Superior temporal gyrus (tissue), 1 donor: ENCODE data around the gene PDPK1.
A peak's percentile ranks its signal among the peaks of the same experiment; 100 is the strongest.
"Not testable (repeated sequence)": the region's sequence is repeated elsewhere in the genome, so short reads cannot be mapped to it uniquely, and the experiment has no call there.

Source experiments
- DNase-seq: peaks from one replicate; pipeline ENCODE4 v3.0.0-alpha.2; 2016; ENCODE audit errors: extremely low spot score

PDPK1 gene

DNA sequence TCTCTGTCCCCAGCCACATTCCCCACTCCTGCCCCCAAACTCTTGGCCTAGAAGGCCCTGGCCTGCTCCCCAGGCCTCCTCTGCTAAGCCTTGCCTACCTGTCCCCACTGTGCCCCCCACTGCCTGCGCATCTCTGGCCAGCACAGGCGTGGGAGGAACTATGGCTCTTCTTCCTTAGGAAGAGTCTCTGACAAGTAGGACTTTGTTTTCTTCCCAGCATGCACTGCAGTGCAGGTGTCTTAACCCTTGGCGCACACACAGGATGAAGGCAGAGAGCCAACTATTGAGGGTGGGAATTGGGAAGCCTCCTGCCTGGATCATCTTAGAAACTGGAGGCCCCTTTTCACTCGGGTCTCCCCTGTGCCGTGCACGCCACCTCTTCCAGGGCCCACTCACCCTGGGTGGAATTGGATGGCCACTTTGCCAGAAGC is 14.0 kb upstream of the PDPK1 start:
- DNase-seq: no peak

DNA sequence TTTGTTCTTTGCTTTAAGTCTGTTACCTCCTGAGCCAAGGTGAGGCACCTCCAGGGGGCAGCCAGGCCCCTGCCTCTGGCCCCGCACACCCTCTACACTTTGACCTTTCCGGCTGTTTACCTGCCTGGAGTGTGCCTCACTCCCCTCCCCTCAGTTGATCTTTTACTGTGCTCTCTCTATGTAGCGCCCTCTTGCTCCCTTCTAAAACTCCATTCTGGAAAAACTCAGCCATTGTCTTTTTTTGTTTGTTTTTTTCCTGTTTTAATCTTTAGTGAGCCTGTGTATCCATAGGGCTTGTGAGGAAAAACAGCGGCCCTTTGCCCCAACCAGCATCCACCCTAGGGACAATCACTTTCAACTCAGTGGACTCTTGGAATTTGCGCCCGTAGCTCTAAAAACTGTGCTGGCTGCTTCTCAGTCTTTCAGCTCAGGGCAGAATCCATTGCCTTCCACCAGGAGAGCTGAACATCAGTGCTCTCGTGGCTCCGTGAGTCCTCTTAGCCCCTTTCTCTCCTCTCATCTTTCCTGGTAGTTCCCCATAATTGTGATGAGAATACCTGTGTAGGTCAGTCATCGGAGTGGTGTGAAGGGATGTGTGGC is 13.4 kb upstream of the PDPK1 start:
- no peak for DNase-seq

DNA sequence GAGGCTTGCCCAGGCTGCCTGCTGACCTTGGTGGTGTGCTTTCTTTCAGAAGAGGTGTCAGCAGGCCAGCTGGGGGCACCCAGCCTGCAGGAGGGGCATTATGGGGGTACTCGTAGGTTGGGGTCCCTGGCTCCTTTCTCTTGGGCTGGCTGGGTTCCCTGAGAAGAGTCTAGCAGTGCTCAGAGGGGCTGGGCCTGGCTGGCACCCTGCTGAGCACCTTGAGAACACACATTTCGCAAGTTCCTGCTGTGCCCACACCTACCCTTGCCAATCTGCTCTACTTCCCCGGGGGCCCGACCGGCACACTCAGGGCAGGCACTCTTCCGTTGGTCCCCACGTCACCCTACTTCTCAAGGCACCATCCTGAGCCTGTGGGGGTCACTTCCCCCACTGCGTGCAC is 11.7 kb upstream of the PDPK1 start:
- no peak for DNase-seq

DNA sequence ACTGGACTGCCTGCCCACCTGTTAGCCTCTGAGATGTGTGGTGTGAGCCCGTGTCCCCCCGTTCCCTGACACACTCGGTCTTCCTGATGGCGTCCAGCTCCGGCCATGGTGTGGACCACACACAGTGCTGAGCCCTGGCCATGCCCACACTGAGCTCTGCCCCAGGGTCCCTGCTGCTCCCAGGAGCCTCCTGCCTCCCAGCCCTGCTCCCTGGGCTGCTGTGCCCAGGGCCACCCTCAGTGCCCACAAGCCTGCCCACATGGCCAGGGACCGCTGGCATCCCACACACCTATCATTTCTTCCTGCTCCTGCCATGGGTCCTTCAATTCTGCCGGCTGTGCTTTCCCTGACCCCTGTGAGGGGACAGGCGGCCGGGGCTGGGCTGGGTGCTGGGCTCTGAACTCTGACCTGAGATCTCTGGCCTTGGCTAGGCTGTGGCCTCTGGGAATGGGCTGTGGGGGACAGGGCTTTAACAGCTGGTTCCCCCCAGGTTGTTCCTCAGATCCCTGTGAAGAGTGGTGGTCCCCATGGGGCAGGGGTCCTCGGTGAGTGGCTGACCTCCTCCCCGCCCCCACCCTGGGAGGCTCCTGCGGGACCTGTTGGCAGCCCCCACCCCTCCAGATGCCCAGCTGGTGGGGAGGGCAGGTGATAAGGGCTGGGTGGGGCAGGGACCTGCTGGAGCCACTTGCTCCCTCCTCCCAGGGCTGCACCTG is 10.6 kb upstream of the PDPK1 start:
- no peak for DNase-seq

DNA sequence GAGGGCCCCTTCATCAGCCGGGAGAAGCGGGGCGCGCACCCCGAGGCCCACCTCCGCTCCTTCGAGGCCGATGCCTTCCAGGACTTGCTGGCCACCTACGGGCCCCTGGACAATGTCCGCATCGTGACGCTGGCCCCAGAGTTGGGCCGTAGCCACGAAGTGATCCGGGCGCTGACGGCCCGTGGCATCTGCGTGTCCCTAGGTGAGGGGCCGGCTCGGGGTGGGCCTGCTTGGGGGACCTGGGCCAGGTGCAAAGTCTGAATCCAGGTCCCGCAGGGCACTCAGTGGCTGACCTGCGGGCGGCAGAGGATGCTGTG is 10.1 kb upstream of the PDPK1 start:
- DNase-seq: no peak

DNA sequence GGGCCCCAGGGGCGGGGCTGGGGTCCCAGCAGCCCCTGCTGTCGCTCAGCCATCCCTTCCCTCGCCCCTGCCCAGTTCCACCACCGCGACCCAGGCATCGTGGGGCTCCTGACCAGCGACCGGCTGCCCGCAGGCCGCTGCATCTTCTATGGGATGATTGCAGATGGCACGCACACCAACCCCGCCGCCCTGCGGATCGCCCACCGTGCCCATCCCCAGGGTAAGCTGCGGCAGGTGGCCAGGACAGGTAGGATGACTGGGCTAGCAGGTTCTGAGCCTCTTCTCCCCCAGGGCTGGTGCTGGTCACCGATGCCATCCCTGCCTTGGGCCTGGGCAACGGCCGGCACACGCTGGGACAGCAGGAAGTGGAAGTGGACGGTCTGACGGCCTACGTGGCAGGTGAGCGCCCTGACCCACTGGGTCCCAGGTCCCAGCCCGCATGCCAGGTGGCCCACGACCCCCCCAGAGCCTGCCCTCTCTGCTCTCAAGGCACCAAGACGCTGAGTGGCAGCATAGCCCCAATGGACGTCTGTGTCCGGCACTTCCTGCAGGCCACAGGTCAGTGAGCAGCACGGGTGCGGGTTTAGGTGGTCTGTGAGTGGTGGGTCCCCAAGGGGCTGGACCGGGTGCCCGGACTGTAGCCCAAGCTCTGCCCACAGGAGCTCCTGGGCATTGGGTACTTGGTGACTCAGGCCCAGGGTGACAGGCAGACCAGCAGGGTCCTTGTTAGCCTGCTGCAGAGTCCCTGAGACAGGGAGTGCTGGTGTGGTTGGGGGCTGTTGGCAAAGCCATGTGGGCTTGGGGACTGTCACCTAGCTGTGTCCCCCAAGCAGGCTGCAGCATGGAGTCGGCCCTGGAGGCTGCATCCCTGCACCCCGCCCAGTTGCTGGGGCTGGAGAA is 9.4 kb upstream of the PDPK1 start:
- DNase-seq: no peak

DNA sequence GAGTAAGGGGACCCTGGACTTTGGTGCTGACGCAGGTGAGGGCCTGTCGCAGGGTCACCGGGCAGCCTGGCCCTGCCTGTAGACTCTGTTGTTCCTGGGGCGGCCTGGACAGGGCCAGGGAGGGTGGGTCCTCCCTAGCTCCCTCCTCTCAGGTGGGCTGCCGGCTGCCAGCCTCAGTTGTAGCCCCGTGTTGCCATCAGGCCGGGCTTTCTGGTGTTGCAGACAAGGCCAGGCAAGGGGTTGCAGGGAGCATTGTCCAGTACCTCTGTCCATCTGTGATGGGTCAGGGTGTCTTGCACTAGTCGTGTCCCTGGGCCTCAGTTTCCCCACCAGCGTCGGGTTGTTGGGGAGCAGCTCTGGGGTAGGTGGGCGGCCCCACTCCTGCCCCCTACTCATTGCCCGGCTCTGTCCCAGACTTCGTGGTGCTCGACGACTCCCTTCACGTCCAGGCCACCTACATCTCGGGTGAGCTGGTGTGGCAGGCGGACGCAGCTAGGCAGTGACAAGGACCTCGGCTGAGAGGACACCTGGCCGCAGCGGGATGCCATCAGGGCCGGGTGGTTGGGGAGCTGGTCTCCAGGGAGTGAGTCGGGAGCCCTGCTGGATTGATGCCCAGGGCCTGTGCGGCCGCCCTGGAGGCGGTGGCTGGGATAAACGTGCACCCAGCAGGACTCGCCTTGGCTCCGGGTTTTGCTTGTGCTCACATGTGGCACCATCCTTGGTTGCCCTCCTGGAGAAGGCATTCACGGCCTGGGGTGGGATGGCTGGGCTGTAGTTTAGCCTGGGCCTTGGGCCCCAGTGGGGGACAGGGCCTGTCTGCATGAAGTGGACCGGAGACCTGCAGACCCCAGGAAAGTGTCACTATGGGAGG is 8.5 kb upstream of the PDPK1 start:
- no peak for DNase-seq

DNA sequence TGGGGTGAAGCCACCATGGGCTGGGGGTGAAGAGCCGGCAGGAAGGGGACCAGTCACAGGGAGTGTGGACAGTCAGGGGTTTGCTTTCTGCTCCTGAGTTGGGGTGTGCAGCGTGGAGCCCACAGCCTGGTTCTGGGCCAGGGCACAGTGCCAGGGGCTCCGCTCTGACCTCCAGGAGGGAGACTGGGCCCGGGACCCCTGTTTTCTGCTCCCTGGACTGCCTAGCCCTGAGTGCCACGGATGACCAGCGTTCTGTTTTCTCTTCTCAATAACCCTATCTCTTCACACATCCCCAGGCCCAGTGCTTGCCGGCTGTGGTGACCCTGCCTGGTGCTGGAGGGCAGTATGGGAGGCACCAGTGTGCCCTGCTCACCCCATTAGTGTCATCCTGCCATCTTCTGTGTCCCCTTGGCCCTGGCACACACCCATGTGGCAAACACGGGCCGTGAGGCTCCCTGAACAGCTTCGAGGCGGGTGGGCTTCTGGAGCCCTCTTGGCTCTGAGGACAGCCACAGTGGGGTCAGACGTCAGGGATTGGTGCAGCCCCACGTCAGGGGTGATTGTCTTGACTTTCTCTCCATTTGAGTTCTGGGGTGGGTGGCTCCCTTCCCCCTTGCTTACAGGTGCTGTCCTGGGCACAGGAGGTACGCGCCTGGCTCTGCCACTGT is 7.7 kb upstream of the PDPK1 start:
- no peak for DNase-seq

DNA sequence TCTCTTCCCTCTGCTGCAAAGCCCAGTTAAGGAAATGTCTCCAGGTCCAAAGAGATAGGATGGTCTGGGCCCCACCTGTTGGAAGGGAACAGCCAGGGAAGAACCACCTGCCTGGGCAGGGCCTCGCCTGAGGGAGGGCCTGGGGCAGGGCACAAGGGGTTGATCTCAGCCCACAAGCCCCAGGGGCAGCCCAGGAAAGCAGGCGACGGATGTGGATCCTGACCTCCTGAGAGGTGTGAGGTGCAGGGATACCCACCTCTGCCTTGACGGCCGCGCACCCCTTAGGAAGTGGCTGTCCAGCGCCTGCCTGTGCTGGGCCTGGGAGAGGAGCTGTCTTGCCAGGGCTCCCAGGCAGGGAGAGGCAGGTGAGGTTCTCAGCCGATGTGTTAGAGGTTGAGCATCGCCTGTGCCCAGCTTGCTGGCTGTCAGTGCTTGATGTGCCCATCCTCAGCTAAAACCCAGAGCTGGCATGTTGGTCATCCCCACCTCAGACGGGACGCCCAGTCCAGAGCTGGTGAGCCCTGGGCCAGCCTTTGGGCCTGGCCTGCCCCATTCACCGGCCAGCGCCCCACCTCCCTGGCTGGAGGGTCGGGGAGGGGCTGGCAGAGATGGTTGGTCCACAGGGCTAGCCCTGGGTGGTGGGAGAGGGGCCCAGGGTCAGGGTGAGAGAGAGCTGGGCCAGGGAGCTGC is 7.0 kb upstream of the PDPK1 start:
- DNase-seq: no peak

DNA sequence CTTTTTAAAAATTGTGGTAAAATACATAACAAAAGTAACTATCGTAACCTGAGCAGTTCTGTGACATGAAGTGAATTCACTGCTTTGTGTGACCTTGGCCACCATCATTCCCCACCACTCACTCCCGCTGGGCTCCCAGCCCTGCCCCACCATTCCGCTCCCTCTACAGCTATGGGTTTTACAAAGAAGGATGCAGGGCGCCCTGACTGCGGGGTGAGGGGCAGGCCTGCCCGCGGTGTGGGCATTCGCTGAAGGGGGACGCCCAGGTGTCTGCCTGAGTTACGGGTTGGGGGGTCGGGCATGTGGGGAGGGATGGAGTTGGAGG is 6.5 kb upstream of the PDPK1 start, which contains the start of gene CEMP1:
Gene CEMP1, minus strand, starts transcription at position 38 of the 325 bp plus-strand sequence. CDS start 335 bp downstream, outside the sequence.
- no peak for DNase-seq

DNA sequence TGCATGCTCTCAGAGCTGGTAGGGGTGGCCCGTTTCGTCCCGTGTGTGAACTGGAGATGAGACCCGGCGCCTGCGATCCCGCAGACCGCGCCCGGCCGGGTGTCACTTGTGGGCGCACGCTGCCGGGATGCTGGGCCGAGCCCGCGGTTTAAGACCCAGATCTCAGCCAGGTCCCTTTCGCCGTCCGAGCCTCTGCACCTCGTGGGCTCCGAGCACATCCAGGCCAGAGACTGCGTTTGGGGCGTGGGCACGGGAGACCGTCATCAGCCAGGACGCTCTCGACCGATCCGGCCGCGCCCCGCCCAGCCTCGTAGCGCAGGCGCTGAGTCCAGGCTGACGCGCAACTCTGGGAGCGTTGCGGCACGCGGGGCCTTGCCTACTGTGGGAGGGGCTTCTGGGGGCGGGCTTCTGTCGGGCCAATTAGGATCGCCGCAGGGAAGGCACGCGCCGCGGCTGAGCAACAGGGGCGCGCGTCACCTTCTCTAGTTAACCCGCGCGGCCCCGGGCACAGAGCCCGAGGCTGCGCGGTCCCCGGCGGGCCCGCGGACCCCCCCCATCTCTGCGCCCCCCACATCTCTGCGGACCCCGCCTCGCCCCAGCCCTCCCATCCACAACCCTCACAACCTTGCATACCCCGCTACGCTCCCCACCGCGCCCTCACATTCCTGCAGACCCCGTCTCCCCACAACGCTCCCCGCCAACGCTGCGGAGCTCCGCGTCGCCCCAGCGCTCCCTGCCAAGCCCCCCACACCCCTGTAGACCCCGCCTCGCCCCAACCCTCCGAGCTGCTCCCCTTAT is 5.9 kb upstream of the PDPK1 start:
- DNase-seq: peak; percentile 97

DNA sequence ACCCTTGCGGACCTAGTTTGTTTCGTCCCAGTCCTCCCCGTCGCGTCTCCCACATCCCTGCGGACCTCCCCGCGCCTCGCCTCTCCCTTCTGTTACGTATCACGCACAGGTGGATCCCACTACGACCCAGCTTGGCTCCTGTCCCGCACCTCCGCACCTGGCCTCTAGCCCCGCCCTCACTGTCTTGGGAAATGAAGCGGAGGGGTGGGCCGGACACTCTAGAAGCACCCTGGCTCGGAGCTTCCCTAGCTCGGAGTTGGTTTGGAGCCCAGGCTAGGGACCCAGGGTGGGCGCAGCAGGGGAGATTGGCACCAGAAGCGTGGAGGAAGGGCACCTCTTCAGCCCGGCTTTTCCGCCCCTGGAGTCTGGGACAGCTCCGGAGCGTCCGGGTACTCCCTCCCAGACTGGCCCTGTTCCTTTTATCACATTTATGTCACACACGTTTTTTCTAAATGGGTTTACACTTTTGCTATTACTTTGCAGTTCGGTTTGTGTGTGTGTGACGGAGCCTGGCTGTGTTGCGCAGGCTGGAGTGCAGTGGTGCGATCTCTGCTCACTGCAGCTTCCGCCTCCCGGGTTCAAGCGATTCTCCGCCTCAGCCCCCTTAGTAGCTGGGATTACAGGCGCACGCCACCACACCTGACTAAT is 5.2 kb upstream of the PDPK1 start:
- DNase-seq: peak; percentile 51

DNA sequence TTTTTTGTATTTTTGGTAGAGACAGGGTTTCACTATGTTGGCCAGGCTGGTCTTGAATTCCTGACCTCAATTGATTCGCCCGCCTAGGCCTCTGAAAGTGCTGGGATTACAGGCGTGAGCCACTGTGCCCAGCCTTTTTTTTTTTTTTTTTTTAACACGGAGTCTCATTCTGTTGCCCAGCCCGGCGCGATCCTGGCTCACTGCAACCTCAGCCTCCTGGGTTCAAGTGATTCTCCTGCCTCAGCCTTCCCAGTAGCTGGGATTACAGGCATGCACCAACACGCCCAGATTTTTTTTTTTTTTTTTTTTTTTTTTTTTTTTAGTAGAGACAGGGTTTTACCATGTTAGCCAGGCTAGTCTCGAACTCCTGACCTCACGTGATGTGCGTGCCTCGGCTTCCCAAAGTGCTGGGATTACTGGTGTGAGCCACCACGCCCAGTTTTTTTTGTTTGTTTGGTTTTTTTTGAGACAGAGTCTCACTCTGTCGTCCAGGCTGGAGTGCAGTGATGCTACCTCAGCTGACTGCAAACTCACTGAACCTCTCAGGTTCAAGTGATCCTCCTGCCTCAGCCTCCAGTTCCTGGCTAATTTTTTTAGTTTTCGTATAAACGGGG is 4.6 kb upstream of the PDPK1 start:
- DNase-seq: not testable (repeated sequence)

DNA sequence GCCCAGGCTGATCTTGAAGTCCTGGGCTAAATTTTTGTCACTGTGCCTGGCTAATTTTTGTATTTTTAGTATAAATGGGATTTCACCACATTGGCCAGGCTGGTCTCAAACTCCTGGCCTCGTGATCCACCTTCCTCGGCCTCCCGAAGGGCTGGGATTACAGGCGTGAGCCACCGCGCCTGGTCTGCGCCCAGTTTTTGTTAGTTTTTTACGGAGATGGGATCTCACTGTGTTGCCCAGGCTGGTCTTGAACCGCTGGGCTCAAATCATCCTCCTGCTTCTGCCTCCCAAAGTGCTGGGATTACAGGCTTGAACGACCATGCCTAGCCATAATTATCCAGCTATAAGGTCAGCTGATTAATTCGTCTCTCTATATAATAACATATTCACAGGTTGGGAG is 3.9 kb upstream of the PDPK1 start:
- no peak for DNase-seq

DNA sequence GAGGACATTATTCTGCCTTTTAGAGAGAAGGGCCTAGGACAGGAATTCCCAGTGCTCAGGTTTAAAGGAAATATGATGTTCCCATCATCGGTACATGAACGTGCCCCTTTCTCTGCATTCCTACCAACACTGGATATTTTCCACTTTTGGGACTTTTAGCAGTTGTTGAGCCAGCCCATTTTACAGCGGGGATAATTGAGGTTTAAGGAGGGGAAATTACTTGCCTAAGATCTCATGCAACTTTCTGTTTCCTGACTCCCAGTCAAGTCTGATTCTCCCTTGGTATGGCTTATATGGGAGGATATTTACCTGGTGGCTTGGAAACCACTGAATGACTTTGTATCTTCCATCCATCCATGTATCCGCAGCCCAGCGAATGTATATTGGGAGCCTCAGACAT is 3.5 kb upstream of the PDPK1 start:
- DNase-seq: not testable (repeated sequence)

DNA sequence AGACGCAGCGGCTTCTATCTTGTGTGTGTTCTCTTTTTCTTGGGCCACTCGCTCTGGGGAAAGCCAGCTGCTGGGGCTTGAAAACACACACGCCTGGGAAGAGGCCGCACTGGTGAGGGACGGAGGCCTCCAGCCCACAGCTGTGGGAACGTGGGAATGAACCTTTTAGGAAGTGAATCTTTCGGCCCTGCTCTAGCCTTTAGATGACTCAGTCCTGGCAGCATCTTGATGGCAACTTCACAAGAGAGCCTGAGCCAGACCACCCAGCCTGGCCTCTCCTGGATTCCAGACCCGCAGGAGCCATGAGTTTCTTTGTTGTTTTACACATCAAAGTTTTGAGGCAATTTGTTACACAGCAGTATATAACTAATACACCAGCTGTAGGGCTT is 2.2 kb upstream of the PDPK1 start:
- DNase-seq: no peak

DNA sequence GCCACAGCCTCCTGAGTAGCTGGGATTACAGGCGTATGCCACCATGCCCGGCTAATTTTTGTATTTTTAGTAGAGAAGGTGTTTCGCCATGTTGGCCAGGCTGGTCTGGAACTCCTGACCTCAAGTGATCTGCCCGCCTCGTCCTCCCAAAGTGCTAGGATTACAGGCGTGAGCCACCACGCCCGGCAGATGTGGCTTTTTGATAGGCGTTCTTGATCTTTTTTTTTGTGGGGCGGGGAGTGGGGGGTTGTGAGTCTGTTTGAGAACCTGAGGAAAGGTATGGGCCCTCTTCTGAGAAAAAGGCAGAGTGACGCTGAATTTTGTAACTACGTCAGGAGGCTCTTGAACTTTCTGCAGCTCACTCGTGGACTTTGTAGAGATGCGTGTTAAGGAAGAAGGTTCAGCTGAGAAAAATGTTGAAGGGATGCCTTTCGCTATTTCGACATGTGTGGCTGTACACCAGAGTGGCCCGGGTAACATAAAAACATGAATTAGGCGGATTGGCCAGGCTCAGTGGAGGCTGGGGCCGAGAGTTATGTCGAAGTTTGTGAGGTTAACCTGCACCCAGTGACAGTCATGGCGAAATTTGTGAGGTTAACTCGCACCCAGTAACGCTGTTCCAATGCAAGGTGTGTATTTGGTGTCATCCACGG is 1.5 kb downstream of the PDPK1 start:
- DNase-seq: not testable (repeated sequence)

DNA sequence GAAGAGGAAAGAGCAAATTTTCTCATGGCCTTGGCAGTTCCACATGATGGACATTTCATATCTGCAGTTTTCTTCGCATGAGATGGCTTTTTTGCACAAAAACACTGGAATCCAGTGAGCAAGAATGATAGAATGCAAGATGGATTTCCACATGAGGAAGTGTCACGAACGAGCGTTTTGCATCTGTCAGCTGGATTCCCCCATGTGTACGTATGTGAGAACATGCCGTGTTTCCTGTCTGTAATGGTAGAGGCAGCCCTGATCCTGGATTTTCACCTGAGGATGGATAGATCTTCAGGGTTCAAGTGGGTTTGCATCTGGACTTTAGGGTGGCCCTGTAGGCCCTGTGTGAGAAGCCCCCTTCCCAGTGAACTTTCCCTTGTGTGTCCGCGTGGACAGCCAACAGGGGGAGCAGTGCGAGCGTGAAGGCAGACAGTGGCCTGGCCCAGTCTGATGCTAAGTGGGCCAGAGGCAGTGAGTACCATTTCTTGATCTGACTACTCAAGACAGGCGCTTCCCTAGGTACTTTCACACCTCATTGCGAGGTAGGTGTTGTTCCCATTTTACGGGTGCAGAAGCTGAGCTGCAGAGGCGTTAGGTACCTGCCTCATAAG is 2.1 kb downstream of the PDPK1 start:
- DNase-seq: not testable (repeated sequence)
